Endodermal cell (in vitro differentiated cells): ENCODE results near the gene BPGM. TPM values are rescaled to one million over a fixed set of nuclear protein-coding genes. Genes with fewer than 3 reads are reported as not detected.

Source experiments
- DNase-seq: peaks from one replicate; pipeline ENCODE4 v3.0.0-alpha.2; 2017
- H3K27ac ChIP-seq: 2 replicates; pipeline ENCODE4 v1.5.1; 2013; ENCODE audit warnings: mild to moderate bottlenecking, low read depth, low read length, moderate library complexity
- H3K27me3 ChIP-seq: 2 replicates; pipeline ENCODE4 v1.6.1; 2013; ENCODE audit warnings: mild to moderate bottlenecking, low read length, moderate library complexity; ENCODE audit not compliant: insufficient read depth, control insufficient read depth, poor library complexity, severe bottlenecking
- H3K36me3 ChIP-seq: 2 replicates; pipeline ENCODE4 v1.7.0; 2013; ENCODE audit warnings: mild to moderate bottlenecking, low read length, moderate library complexity; ENCODE audit not compliant: control insufficient read depth, insufficient read depth
- H3K4me1 ChIP-seq: one replicate; pipeline ENCODE4 v1.7.0; 2013; ENCODE audit warnings: low read length; ENCODE audit not compliant: control insufficient read depth, insufficient read depth
- H3K4me3 ChIP-seq: 2 replicates; pipeline ENCODE4 v1.5.1; 2013; ENCODE audit warnings: mild to moderate bottlenecking, low read length, moderate library complexity
- H3K9ac ChIP-seq: 2 replicates; pipeline ENCODE4 v1.6.1; 2013; ENCODE audit warnings: mild to moderate bottlenecking, low read length, moderate library complexity; ENCODE audit not compliant: poor library complexity, severe bottlenecking; ENCODE audit errors: extremely low read depth
- H3K9me3 ChIP-seq: 2 replicates; pipeline ENCODE4 v1.6.1; 2013; ENCODE audit warnings: mild to moderate bottlenecking, low read length, moderate library complexity; ENCODE audit not compliant: control insufficient read depth
- H3K27ac Mint-ChIP-seq: 2 replicates; pipeline ENCODE4 v1.8.0; 2020; ENCODE audit warnings: mixed read lengths
- H3K27me3 Mint-ChIP-seq: 2 replicates; pipeline ENCODE4 v1.8.0; 2021; ENCODE audit warnings: mild to moderate bottlenecking, mixed read lengths; ENCODE audit not compliant: insufficient read depth
- H3K36me3 Mint-ChIP-seq: 2 replicates; pipeline ENCODE4 v1.8.0; 2020; ENCODE audit warnings: low read depth, mixed read lengths
- H3K4me1 Mint-ChIP-seq: 2 replicates; pipeline ENCODE4 v1.8.0; 2020; ENCODE audit warnings: mixed read lengths
- H3K4me3 Mint-ChIP-seq: 2 replicates; pipeline ENCODE4 v1.8.0; 2020; ENCODE audit warnings: mild to moderate bottlenecking, moderate library complexity, mixed read lengths
- H3K9me3 Mint-ChIP-seq: 2 replicates; pipeline ENCODE4 v1.8.0; 2020; ENCODE audit warnings: mild to moderate bottlenecking, mixed read lengths
- CTCF ChIP-seq: fragments of 200-600 bp; sonication (generic); conservative IDR thresholded peaks from 2 replicates; pipeline ENCODE4 v1.5.0; 2021; ENCODE audit warnings: antibody characterized with exemption, mild to moderate bottlenecking
- WGBS, 2 experiments: methylation state at CpG; one replicate each; pipeline versions ENCODE4 v1.1.5 to v1.1.7; 2013; ENCODE audit warnings: missing lambda C conversion rate in 2 of 2, mixed read lengths in 1 of 2; ENCODE audit not compliant: insufficient coverage in 1 of 2, insufficient read length in 1 of 2; 5-methylcytosine and 5-hydroxymethylcytosine counted together
- total RNA-seq, 2 donors: library from RNA; stranded (reverse); fragmentation: NEBNext Ultra II Directional in 1 of 2; extraction: Animal tissue kit (Norgen Biotek cat#: 25700) in 1 of 2; gene quantifications; 2 replicates in 1 of 2; 3 replicates in 1 of 2; pipeline ENCODE4 v1.2.1, GENCODE V29; 2021

BPGM gene
- total RNA-seq, 2 donors from 2014 or later: 11.1 to 16.1 TPM

GRCh38 chr7:134654104-134654775 is 7.6 kb downstream of the BPGM start:
- no peaks in the 10 kb centered on the region for H3K27me3 Mint-ChIP-seq
- 59 to 63% methylated on average over 3 of the region's 4 CpGs for WGBS, 2 experiments
- H3K36me3 Mint-ChIP-seq: no peaks in the 10 kb centered on the region
- no peak overlapping the region for H3K4me3 Mint-ChIP-seq
- no peak for DNase-seq
- TF ChIP-seq CTCF: no peak
- Histone ChIP-seq H3K4me3 (no peak overlapping the region), H3K9me3 (no peaks in the 10 kb centered on the region), H3K4me1 (no peaks in the 10 kb centered on the region), H3K27me3 (no peaks in the 10 kb centered on the region), H3K9ac (no peak overlapping the region), H3K27ac (no peak overlapping the region), H3K36me3 (no peaks in the 10 kb centered on the region)
- peaks cover 16% of the 10 kb centered on the region for H3K4me1 Mint-ChIP-seq
- H3K27ac Mint-ChIP-seq: no peak overlapping the region
- no peaks in the 10 kb centered on the region for H3K9me3 Mint-ChIP-seq

GRCh38 chr7:134657526-134657925 is 10.9 kb downstream of the BPGM start:
- Mint-ChIP-seq H3K9me3 (no peaks in the 10 kb centered on the region), H3K36me3 (no peaks in the 10 kb centered on the region), H3K27me3 (no peaks in the 10 kb centered on the region), H3K4me3 (no peak overlapping the region), H3K27ac (no peak overlapping the region), H3K4me1 (peaks cover 18% of the 10 kb centered on the region)
- H3K27me3 ChIP-seq: no peaks in the 10 kb centered on the region
- no peaks in the 10 kb centered on the region for H3K4me1 ChIP-seq
- WGBS, 2 experiments: 60 to 86% methylated on average over 1 to 5 of the region's 5 CpGs
- no peak overlapping the region for H3K4me3 ChIP-seq
- H3K9me3 ChIP-seq: no peaks in the 10 kb centered on the region
- H3K27ac ChIP-seq: no peak overlapping the region
- no peak overlapping the region for H3K9ac ChIP-seq
- TF ChIP-seq CTCF: no peak
- peaks cover 4% of the 10 kb centered on the region for H3K36me3 ChIP-seq
- no peak for DNase-seq

GRCh38 chr7:134660242-134660785 is 13.7 kb downstream of the BPGM start:
- Histone ChIP-seq H3K4me3 (no peak overlapping the region), H3K4me1 (no peaks in the 10 kb centered on the region), H3K9me3 (no peaks in the 10 kb centered on the region), H3K27ac (no peak overlapping the region), H3K9ac (no peak overlapping the region), H3K36me3 (peaks cover 4% of the 10 kb centered on the region), H3K27me3 (no peaks in the 10 kb centered on the region)
- Mint-ChIP-seq H3K4me1 (peaks cover 18% of the 10 kb centered on the region), H3K9me3 (no peaks in the 10 kb centered on the region), H3K27ac (no peak overlapping the region), H3K36me3 (peaks cover 1% of the 10 kb centered on the region), H3K27me3 (no peaks in the 10 kb centered on the region), H3K4me3 (no peak overlapping the region)
- TF ChIP-seq CTCF: no peak
- DNase-seq: no peak
- 91 to 100% methylated on average over 5 to 7 of the region's 7 CpGs for WGBS, 2 experiments
